IMR-90 (cell line): Measurements from ENCODE around the gene RPH3AL. TPM values are rescaled to one million over a fixed set of nuclear protein-coding genes. Genes with fewer than 3 reads are reported as not detected.

ENCODE experiments used
- ATAC-seq: fragments of 200-7000 bp; cut with Tn5 transposase; 2 replicates; pipeline ENCODE4 v1.9.1; 2020; ENCODE audit warnings: low read depth, mild to moderate bottlenecking, moderate library complexity
- BruUV-seq: library from RNA; stranded (reverse); fragments of 400-500 nt; replicated peaks from 2 replicates; lab custom pipeline; 2021; lab: Mats Ljungman, UMichigan
- CTCF ChIA-PET: fragments of 300-600 bp; formaldehyde crosslinking; extraction: SDS; loops from one replicate; lab custom pipeline; 2021; ENCODE audit warnings: antibody characterized with exemption; lab: Yijun Ruan, JAX
- POLR2A ChIA-PET: fragments of 300-600 bp; sonication (Branson Sonifier 250); formaldehyde crosslinking; loops from one replicate; lab custom pipeline; 2022; ENCODE audit warnings: antibody characterized with exemption; ENCODE audit not compliant: unreplicated experiment; lab: Charles Lee
- DNase-seq: peaks from one replicate; pipeline ENCODE4 v3.0.0; 2013
- H2AFZ ChIP-seq: replicated peaks from 2 replicates; pipeline ENCODE3; 2013; ENCODE audit warnings: low read length, mild to moderate bottlenecking; ENCODE audit not compliant: poor library complexity
- H2AK5ac ChIP-seq: 2 replicates; pipeline ENCODE4 v1.6.1; 2013; ENCODE audit warnings: low read depth, low read length, inconsistent platforms
- H2AK9ac ChIP-seq: replicated peaks from 2 replicates; pipeline ENCODE3; 2013; ENCODE audit warnings: mild to moderate bottlenecking, low read depth, low read length, moderate library complexity; ENCODE audit not compliant: poor library complexity
- H2BK120ac ChIP-seq: 2 replicates; pipeline ENCODE4 v1.6.1; 2013; ENCODE audit warnings: low read depth, low read length, inconsistent platforms
- H2BK15ac ChIP-seq: 3 replicates; pipeline ENCODE4 v1.6.1; 2013; ENCODE audit warnings: low read depth, low read length, inconsistent platforms
- H2BK20ac ChIP-seq: 2 replicates; pipeline ENCODE4 v1.6.1; 2013; ENCODE audit warnings: low read depth, mild to moderate bottlenecking, inconsistent platforms, low read length, moderate library complexity
- H2BK5ac ChIP-seq: 2 replicates; pipeline ENCODE4 v1.6.1; 2013; ENCODE audit warnings: mild to moderate bottlenecking, low read depth, low read length, inconsistent platforms; ENCODE audit not compliant: poor library complexity, severe bottlenecking
- H3K14ac ChIP-seq: replicated peaks from 2 replicates; pipeline ENCODE4 v1.6.1; 2013; ENCODE audit warnings: low read depth, low read length, inconsistent platforms
- H3K18ac ChIP-seq: 2 replicates; pipeline ENCODE4 v1.6.1; 2013; ENCODE audit warnings: low read depth, low read length, control low read depth
- H3K23ac ChIP-seq: 2 replicates; pipeline ENCODE4 v1.6.1; 2013; ENCODE audit warnings: low read depth, low read length, inconsistent platforms
- H3K27ac ChIP-seq: 2 replicates; pipeline ENCODE4 v1.5.1; 2013; ENCODE audit warnings: mild to moderate bottlenecking, control low read depth, low read length; ENCODE audit not compliant: insufficient read depth
- H3K27me3 ChIP-seq: 2 replicates; pipeline ENCODE4 v1.6.1; 2013; ENCODE audit warnings: low read length; ENCODE audit not compliant: control insufficient read depth, insufficient read depth
- H3K36me3 ChIP-seq: 2 replicates; pipeline ENCODE4 v1.6.1; 2013; ENCODE audit warnings: low read length, mixed read lengths; ENCODE audit not compliant: control insufficient read depth, insufficient read depth
- H3K4ac ChIP-seq: 2 replicates; pipeline ENCODE4 v1.6.1; 2013; ENCODE audit warnings: low read depth, low read length, inconsistent platforms
- H3K4me1 ChIP-seq: 2 replicates; pipeline ENCODE4 v1.6.1; 2013; ENCODE audit warnings: low read length, mixed read lengths; ENCODE audit not compliant: control insufficient read depth, insufficient read depth
- H3K4me2 ChIP-seq: 2 replicates; pipeline ENCODE4 v1.6.1; 2013; ENCODE audit warnings: low read depth, mild to moderate bottlenecking, control low read depth, low read length, moderate library complexity
- H3K4me3 ChIP-seq: 2 replicates; pipeline ENCODE4 v1.5.1; 2013; ENCODE audit warnings: low read depth, mild to moderate bottlenecking, control low read depth, low read length, moderate library complexity; ENCODE audit not compliant: insufficient read depth
- H3K56ac ChIP-seq: 2 replicates; pipeline ENCODE4 v1.6.1; 2013; ENCODE audit warnings: low read length, inconsistent platforms; ENCODE audit not compliant: insufficient read depth; ENCODE audit errors: extremely low read depth
- H3K79me1 ChIP-seq, 2 experiments: 2 replicates each; pipeline ENCODE4 v1.6.1; 2013; ENCODE audit warnings: low read length in 2 of 2, inconsistent platforms in 1 of 2, low read depth in 1 of 2
- H3K9ac ChIP-seq: 2 replicates; pipeline ENCODE4 v1.6.1; 2013; ENCODE audit warnings: low read depth, low read length, control low read depth
- H3K9me1 ChIP-seq: 2 replicates; pipeline ENCODE4 v1.6.1; 2013; ENCODE audit warnings: low read length, inconsistent platforms; ENCODE audit not compliant: insufficient read depth
- H3K9me3 ChIP-seq: 2 replicates; pipeline ENCODE4 v1.6.1; 2013; ENCODE audit warnings: low read length; ENCODE audit not compliant: control insufficient read depth, insufficient read depth
- H4K20me1 ChIP-seq: 2 replicates; pipeline ENCODE4 v1.6.1; 2013; ENCODE audit warnings: low read length, inconsistent platforms; ENCODE audit not compliant: insufficient read depth
- H4K5ac ChIP-seq: 2 replicates; pipeline ENCODE4 v1.6.1; 2013; ENCODE audit warnings: mild to moderate bottlenecking, low read depth, low read length, control low read depth
- H4K8ac ChIP-seq, 2 experiments: 2 replicates each; pipeline ENCODE4 v1.6.1; 2013; ENCODE audit warnings: low read depth in 2 of 2, low read length in 2 of 2, control low read depth in 1 of 2, inconsistent platforms in 1 of 2
- H4K91ac ChIP-seq: 2 replicates; pipeline ENCODE4 v1.6.1; 2013; ENCODE audit warnings: low read depth, low read length, inconsistent platforms; ENCODE audit not compliant: insufficient read depth
- BHLHE40 ChIP-seq: fragments of 150-350 bp; IDR thresholded peaks from 2 replicates; pipeline ENCODE4 v1.6.1; 2016; ENCODE audit warnings: mild to moderate bottlenecking, low read depth, low read length
- CEBPB ChIP-seq: IDR thresholded peaks from 2 replicates; pipeline ENCODE4 v1.6.1; 2012; ENCODE audit warnings: low read depth, low read length, improper control_type of control experiment
- FOS ChIP-seq: fragments of 150-350 bp; IDR thresholded peaks from 2 replicates; pipeline ENCODE4 v1.6.1; 2016; ENCODE audit warnings: low read depth, low read length
- MAFK ChIP-seq: IDR thresholded peaks from 2 replicates; pipeline ENCODE4 v1.6.1; 2012; ENCODE audit warnings: low read depth, low read length, improper control_type of control experiment
- MXI1 ChIP-seq: IDR thresholded peaks from 2 replicates; pipeline ENCODE4 v1.6.1; 2012; ENCODE audit warnings: low read depth, mild to moderate bottlenecking, low read length, moderate library complexity, borderline replicate concordance
- NFE2L2 ChIP-seq: fragments of 150-350 bp; IDR thresholded peaks from 2 replicates; pipeline ENCODE4 v1.6.1; 2016; ENCODE audit warnings: low read depth, mild to moderate bottlenecking, low read length
- POLR2A ChIP-seq: IDR thresholded peaks from 2 replicates; pipeline ENCODE4 v1.6.1; 2012; ENCODE audit warnings: mild to moderate bottlenecking, low read depth, low read length
- RAD21 ChIP-seq: IDR thresholded peaks from 2 replicates; pipeline ENCODE4 v1.6.1; 2012; ENCODE audit warnings: low read length, improper control_type of control experiment
- RCOR1 ChIP-seq: IDR thresholded peaks from 2 replicates; pipeline ENCODE4 v1.6.1; 2012; ENCODE audit warnings: mild to moderate bottlenecking, low read length, improper control_type of control experiment; ENCODE audit not compliant: insufficient replicate concordance
- WGBS, 2 experiments: methylation state at CpG; one replicate each; pipeline versions ENCODE4 v1.1.5 to v1.1.7; 2013; ENCODE audit warnings: missing lambda C conversion rate in 2 of 2; ENCODE audit not compliant: insufficient read length in 1 of 2; ENCODE audit errors: extremely low coverage in 2 of 2; 5-methylcytosine and 5-hydroxymethylcytosine counted together
- dilution Hi-C: fragments of 300-500 bp; cut with HindIII; formaldehyde crosslinking; loops from one replicate; pipeline ENCODE4 v1.14.3; 2018; ENCODE audit warnings: low sequenced_read_pairs; ENCODE audit not compliant: unreplicated experiment
- in situ Hi-C: fragments of 300-500 bp; cut with MboI; formaldehyde crosslinking; loops from 3 replicates; pipeline ENCODE4 v1.14.3; 2019; ENCODE audit warnings: low sequenced_read_pairs, inconsistent platforms, mixed read lengths
- intact Hi-C: fragments of 100-400 bp; cut with micrococcal nuclease; formaldehyde crosslinking; loops from 2 replicates; pipeline ENCODE4 v1.10.0; 2022
- polyA plus RNA-seq, 3 experiments: library from polyadenylated mRNA; depleted of rRNA; stranded (reverse); fragments of >200 nt; gene quantifications; 2 replicates each; pipeline ENCODE4 v1.2.3, GENCODE V29; 2012; ENCODE audit warnings: low replicate concordance in 1 of 3
- total RNA-seq: library from RNA; depleted of rRNA; stranded (reverse); fragments of >200 nt; gene quantifications from 2 replicates; pipeline ENCODE4 v1.2.3, GENCODE V29; 2012
- TF ChIP-seq, protein P1 (sequence below): fragments of 150-350 bp; IDR thresholded peaks from 2 replicates; pipeline ENCODE4 v1.6.1; 2017; ENCODE audit warnings: mild to moderate bottlenecking, antibody characterized with exemption, low read length, low read depth
- TF ChIP-seq, protein P2 (sequence below): conservative IDR thresholded peaks from 2 replicates; pipeline ENCODE4 v1.5.1; 2012; ENCODE audit warnings: mild to moderate bottlenecking, low read depth, low read length, improper control_type of control experiment

Gene RPH3AL
- total and polyA plus RNA-seq, 2 of the 4 experiments (the other 2 are of a cell fraction): 1.8 to 2.5 TPM

DNA sequence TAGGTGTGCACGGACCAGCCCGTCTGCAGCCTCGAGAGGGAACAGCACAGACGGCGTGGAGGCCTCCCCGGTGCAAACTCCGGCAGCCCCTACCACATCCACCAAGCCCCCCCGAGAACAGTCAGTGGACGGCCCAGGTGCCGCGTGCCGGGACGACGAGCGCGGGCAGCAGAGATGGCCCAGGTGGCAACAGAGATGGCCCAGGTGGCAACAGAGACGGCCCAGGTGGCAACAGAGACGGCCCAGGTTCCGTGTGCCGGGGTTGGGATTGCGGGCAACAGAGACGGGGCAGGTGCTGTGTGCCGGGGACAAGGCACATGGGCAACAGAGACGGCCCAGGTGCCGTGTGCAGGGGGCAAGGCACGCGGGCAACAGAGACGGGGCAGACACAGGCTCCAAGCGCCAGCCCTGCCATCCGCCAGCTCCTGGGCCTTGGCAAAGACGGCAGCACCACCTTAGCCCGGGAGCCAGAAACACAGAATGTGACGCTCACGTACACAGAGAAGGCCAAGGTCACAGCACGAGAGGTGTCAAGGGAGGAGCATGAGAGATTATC is 31.1 kb downstream of the RPH3AL start:
- no peaks in the 10 kb centered on the region for H3K79me1 ChIP-seq
- no peak overlapping the region for H3K18ac ChIP-seq
- WGBS, 2 experiments: 41% methylated on average over 26 of the region's 35 CpGs; no CpG with 5 or more reads in 1 of the 2 experiments
- ATAC-seq (no peak), DNase-seq (no peak)
- H3K4me1 ChIP-seq: no peaks in the 10 kb centered on the region
- H2AK5ac ChIP-seq: no peak overlapping the region
- ChIA-PET CTCF (no interaction called here), POLR2A (no interaction called here)
- H4K91ac ChIP-seq: no peak overlapping the region
- H3K23ac ChIP-seq: no peak overlapping the region
- no peak overlapping the region for H3K56ac ChIP-seq
- no TSS peak for BruUV-seq
- H2AK9ac ChIP-seq: no peak overlapping the region
- H3K36me3 ChIP-seq: no peaks in the 10 kb centered on the region
- no peak overlapping the region for H4K8ac ChIP-seq
- no peak overlapping the region for H2BK20ac ChIP-seq
- H3K9me3 ChIP-seq: no peaks in the 10 kb centered on the region; the same call in 1 of the 2 replicates
- no peak overlapping the region for H2AFZ ChIP-seq
- no peak overlapping the region for H3K4ac ChIP-seq
- dilution Hi-C loops: no loop called here
- no peak overlapping the region for H2BK15ac ChIP-seq
- no peak overlapping the region for H3K27ac ChIP-seq
- H3K9me1 ChIP-seq: no peaks in the 10 kb centered on the region
- H3K4me2 ChIP-seq: no peak overlapping the region
- TF ChIP-seq FOS: no peak
- no peak for TF ChIP-seq NFE2L2
- TF ChIP-seq, protein P1, sequence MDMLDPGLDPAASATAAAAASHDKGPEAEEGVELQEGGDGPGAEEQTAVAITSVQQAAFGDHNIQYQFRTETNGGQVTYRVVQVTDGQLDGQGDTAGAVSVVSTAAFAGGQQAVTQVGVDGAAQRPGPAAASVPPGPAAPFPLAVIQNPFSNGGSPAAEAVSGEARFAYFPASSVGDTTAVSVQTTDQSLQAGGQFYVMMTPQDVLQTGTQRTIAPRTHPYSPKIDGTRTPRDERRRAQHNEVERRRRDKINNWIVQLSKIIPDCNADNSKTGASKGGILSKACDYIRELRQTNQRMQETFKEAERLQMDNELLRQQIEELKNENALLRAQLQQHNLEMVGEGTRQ: no peak
- no peak for TF ChIP-seq CEBPB
- TF ChIP-seq MXI1: no peak
- no peak for TF ChIP-seq RAD21
- TF ChIP-seq POLR2A: no peak
- TF ChIP-seq BHLHE40: no peak
- TF ChIP-seq, protein P2, sequence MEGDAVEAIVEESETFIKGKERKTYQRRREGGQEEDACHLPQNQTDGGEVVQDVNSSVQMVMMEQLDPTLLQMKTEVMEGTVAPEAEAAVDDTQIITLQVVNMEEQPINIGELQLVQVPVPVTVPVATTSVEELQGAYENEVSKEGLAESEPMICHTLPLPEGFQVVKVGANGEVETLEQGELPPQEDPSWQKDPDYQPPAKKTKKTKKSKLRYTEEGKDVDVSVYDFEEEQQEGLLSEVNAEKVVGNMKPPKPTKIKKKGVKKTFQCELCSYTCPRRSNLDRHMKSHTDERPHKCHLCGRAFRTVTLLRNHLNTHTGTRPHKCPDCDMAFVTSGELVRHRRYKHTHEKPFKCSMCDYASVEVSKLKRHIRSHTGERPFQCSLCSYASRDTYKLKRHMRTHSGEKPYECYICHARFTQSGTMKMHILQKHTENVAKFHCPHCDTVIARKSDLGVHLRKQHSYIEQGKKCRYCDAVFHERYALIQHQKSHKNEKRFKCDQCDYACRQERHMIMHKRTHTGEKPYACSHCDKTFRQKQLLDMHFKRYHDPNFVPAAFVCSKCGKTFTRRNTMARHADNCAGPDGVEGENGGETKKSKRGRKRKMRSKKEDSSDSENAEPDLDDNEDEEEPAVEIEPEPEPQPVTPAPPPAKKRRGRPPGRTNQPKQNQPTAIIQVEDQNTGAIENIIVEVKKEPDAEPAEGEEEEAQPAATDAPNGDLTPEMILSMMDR: no peak
- no peak for TF ChIP-seq MAFK
- no peak for TF ChIP-seq RCOR1
- in situ Hi-C loops: no loop called here
- H4K5ac ChIP-seq: no peak overlapping the region
- H4K20me1 ChIP-seq: no peaks in the 10 kb centered on the region
- H3K4me3 ChIP-seq: no peak overlapping the region
- no peak overlapping the region for H3K14ac ChIP-seq
- H2BK5ac ChIP-seq: no peak overlapping the region
- no peak overlapping the region for H3K9ac ChIP-seq
- intact Hi-C loops: no loop called here
- H3K27me3 ChIP-seq: peaks cover 32% of the 10 kb centered on the region
- no peak overlapping the region for H2BK120ac ChIP-seq
